Aorta (tissue), 5 donors: ENCODE data around the gene OLIG2. TPM values are rescaled to one million over a fixed set of nuclear protein-coding genes. Genes with fewer than 3 reads are reported as not detected.

ENCODE experiments used
- ATAC-seq: fragments of 200-7000 bp; cut with Tn5 transposase; one replicate; pipeline ENCODE4 v1.9.1; 2022; ENCODE audit warnings: moderate library complexity; ENCODE audit not compliant: low FRiP score
- DNase-seq, 2 donors: peaks; one replicate each; pipeline ENCODE4 v3.0.0-alpha.2; 2020
- H3K27ac ChIP-seq, 2 donors: one replicate each; pipeline ENCODE4 v1.5.1; 2013; ENCODE audit warnings: low read length in 2 of 2, mild to moderate bottlenecking in 2 of 2, moderate library complexity in 2 of 2, control low read depth in 1 of 2, inconsistent platforms in 1 of 2, low read depth in 1 of 2
- H3K27me3 ChIP-seq, 2 donors: one replicate each; pipeline ENCODE4 v1.6.1; 2013; ENCODE audit warnings: control low read depth in 1 of 2, low read length in 1 of 2, mild to moderate bottlenecking in 1 of 2, moderate library complexity in 1 of 2; ENCODE audit not compliant: insufficient read depth in 2 of 2, control insufficient read depth in 1 of 2
- H3K36me3 ChIP-seq, 2 donors: one replicate each; pipeline ENCODE4 v1.6.1; 2013; ENCODE audit warnings: control low read depth in 1 of 2, low read length in 1 of 2, mild to moderate bottlenecking in 1 of 2; ENCODE audit not compliant: insufficient read depth in 2 of 2, control insufficient read depth in 1 of 2
- H3K4me1 ChIP-seq, 2 donors: one replicate each; pipeline ENCODE4 v1.6.1; 2013; ENCODE audit warnings: low read length in 2 of 2, control low read depth in 1 of 2, mild to moderate bottlenecking in 1 of 2, moderate library complexity in 1 of 2; ENCODE audit not compliant: insufficient read depth in 2 of 2, control insufficient read depth in 1 of 2
- H3K4me3 ChIP-seq, 2 donors: one replicate each; pipeline ENCODE4 v1.5.1; 2013; ENCODE audit warnings: low read length in 2 of 2, control low read depth in 1 of 2, mild to moderate bottlenecking in 1 of 2
- H3K9me3 ChIP-seq: one replicate; pipeline ENCODE4 v1.6.1; 2013; ENCODE audit warnings: mild to moderate bottlenecking, low read length; ENCODE audit not compliant: control insufficient read depth
- WGBS, 2 donors: extraction: QIAGEN DNeasy Blood & Tissue Kit; methylation state at CpG; one replicate each; pipeline ENCODE4 v1.1.7; 2013; 5-methylcytosine and 5-hydroxymethylcytosine counted together
- intact Hi-C, 2 donors: fragments of 100-400 bp; cut with DNase I; formaldehyde crosslinking; loops; one replicate each; pipeline versions ENCODE4 v1.14.2 to v1.15.0; 2022
- polyA plus RNA-seq, 2 donors: library from polyadenylated mRNA; stranded (reverse); fragments of 200-250 nt; gene quantifications; one replicate each; pipeline ENCODE4 v1.2.3, GENCODE V29; 2013
- total RNA-seq, 2 donors: library from RNA; stranded (reverse); fragmentation: NEBNext Ultra II Directional; extraction: Animal tissue kit (Norgen Biotek cat#: 25700); gene quantifications; one replicate each; pipeline ENCODE4 v1.2.1, GENCODE V29; 2021
- donor health status: healthy with polysubstance abuse.
- donor health status: Bipolar disorder and iron deficiency.
- donor health status: DM: no; HTN: no; CAD: no.
- donor health status: DM: no; HTN: no; CAD: no.
- donor health status: DM: yes; HTN: yes; CAD: no.

OLIG2 gene
- total and polyA plus RNA-seq, 4 donors, result not detected

DNA sequence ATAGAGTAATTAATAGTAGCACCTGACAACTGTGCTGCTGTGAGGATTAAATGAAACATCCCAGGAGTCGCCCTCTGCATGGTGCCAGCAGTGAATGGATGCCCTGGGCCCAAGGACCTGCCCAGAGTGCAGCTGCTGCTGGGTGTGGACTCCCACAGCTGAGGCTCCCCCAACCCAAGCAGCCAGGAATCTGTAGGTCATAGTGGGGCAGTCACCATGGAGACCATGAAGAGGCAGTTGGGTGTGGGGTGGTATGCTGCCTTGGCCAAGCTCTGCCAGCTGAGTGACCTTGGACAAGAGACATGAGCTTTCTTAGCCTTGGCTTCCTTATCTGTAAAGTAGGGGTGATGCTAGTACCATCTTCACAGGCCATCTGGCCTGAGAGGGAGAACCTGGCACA is 9.4 kb downstream of the OLIG2 start:
- no peak overlapping the region for H3K4me3 ChIP-seq
- intact Hi-C loops, result no loop called here
- H3K27me3 ChIP-seq, result peaks cover 0 to 1% of the 10 kb centered on the region in 2 donors
- no peaks in the 10 kb centered on the region for H3K36me3 ChIP-seq
- no peaks in the 10 kb centered on the region for H3K4me1 ChIP-seq
- no peak overlapping the region for H3K27ac ChIP-seq
- WGBS, 2 donors, result 77 to 88% methylated on average over 1 of the region's 1 CpG
- DNase-seq (no peak), ATAC-seq (no peak)
- H3K9me3 ChIP-seq, result no peaks in the 10 kb centered on the region

DNA sequence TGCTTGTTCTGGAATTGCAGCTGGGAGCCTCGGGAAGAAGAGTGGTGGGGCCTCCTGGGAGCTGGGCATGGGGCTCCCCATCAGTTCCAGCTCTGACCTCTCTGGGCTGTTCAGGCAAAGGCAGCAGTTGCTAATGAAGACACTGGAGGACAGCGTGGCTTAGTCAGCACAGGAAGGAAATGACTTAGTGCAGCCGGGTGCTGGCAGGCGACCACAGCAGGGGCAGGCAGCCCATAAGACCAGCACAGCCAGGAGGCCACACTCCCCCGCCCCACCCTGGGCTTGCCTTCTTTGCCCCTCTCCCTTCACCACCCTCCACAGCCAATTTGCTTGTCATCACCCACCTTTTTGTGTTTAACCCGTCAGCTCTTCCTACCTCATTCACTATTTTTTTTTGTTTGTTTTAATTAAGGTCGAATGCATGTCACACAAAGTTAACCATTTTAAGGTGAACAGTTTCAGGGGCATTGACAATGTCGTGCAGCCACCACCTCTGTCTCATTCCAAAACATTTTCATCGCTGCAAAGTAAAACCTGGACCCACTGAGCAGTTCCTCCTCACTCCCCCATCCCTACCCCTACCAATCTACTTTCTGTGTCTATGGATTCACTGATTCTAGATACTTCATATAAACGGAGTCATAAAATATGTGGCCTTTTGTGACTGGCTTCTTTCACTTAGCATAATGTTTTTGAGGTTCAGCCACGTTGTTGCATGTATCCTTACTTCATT is 10.9 kb downstream of the OLIG2 start:
- DNase-seq (peak in 1 of 2 donors; percentile 66), ATAC-seq (peak; percentile 36)
- peaks cover 0 to 1% of the 10 kb centered on the region in 2 donors for H3K27me3 ChIP-seq

DNA sequence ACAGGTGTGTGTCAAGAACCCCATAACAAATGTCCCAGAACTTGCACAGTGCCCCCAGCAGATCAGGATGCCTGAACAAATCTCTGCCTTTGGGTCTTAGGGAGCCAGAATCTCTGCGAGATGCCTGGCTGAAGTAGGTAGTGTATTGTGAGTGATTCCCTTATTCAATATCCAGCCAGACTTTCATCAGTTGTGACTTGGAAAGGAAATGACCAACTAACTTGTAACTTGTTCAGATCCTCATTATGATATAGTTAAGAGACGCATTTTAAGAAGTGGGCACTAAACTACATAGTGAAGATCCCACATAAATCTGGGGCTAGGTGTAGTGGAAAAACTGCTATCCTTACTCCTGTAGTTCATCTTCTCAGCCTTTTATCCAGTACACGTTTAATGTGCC is 11.8 kb downstream of the OLIG2 start:
- Histone ChIP-seq H3K27me3 (peaks cover 0 to 1% of the 10 kb centered on the region in 2 donors), H3K27ac (no peak overlapping the region), H3K4me3 (no peak overlapping the region), H3K9me3 (peaks cover 2% of the 10 kb centered on the region), H3K4me1 (no peaks in the 10 kb centered on the region), H3K36me3 (no peaks in the 10 kb centered on the region)
- intact Hi-C loops, result no loop called here
- ATAC-seq (no peak), DNase-seq (no peak)
- WGBS, 2 donors, result 79 to 82% methylated on average over 3 of the region's 3 CpGs

More for the DNA sequence above, 10.9 kb downstream of the OLIG2 start:
- Histone ChIP-seq H3K36me3 (no peaks in the 10 kb centered on the region), H3K9me3 (peaks cover 2% of the 10 kb centered on the region), H3K4me1 (no peaks in the 10 kb centered on the region), H3K4me3 (no peak overlapping the region), H3K27ac (no peak overlapping the region)
- 35 to 40% methylated on average over 10 to 11 of the region's 11 CpGs for WGBS, 2 donors
- intact Hi-C loops, result no loop called here

DNA sequence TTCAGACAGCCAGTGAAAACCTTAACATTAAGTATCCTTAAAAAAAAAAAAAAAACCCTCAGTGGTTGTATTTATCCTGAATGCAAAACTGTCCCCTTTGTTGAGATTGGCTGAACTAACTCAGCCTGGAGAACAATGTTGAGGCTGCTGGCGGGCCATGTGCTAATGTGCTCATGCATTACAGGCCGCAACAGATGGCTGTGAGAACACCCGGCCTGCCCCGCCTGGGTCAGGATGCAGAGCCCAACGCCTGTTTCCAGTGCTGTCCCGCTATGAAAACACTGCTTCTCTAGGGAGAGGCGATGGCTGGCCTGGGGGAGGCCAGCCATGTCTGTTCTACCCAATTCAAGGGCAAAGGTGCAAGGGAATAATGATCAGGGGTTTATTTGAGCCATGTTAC is 13.8 kb downstream of the OLIG2 start:
- H3K36me3 ChIP-seq, result no peaks in the 10 kb centered on the region
- DNase-seq, result no peak
- H3K4me3 ChIP-seq, result no peak overlapping the region
- 60 to 78% methylated on average over 7 of the region's 7 CpGs for WGBS, 2 donors
- intact Hi-C loops, result no loop called here
- H3K27ac ChIP-seq, result no peak overlapping the region
- peaks cover 0 to 1% of the 10 kb centered on the region in 2 donors for H3K27me3 ChIP-seq
- H3K4me1 ChIP-seq, result no peaks in the 10 kb centered on the region
- peaks cover 3% of the 10 kb centered on the region for H3K9me3 ChIP-seq
- ATAC-seq, result no peak

DNA sequence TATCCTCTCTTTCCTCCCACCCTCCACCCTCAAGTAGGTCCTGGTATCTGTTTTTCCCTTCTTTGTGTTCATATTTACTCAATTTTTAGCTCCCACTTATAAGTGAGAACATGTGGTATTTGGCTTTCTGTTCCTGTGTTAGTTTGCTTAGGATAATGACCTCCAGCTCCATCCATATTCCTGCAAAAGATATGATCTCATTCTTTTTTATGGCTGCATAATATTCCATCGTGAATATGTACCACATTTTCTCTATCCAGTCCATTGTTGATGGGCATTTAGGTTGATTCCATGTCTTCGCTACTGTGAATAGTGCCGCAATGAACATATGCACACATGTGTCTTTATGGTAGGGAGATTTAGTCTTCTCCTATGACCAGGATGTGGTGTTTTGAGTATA is 14.5 kb downstream of the OLIG2 start:
- 95 to 98% methylated on average over 3 of the region's 3 CpGs for WGBS, 2 donors
- no peak for ATAC-seq
- intact Hi-C loops, result no loop called here

DNA sequence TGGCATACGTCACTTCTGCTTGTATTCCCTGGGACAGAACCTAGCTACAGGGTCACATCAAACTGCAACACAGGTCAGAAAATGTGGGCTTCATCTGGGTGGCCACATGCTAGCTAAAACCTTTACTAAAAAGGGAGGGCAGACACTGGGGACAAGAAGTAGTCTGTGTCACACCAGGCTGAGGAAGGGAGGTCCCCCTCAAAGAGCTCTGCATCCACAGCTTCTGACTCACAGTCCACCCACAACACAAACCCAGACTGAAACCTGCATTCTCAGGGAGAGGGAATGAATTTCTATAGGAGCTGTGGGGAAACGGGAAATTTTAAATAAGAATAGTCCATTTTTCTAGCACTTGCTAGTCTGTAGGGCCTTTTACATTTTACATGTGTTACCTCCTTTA is 16.2 kb downstream of the OLIG2 start:
- WGBS, 2 donors, result 41 to 64% methylated on average over 2 of the region's 2 CpGs
- no peaks in the 10 kb centered on the region for H3K27me3 ChIP-seq
- peak in 1 of 2 donors; percentile 10 for DNase-seq
- no peaks in the 10 kb centered on the region for H3K36me3 ChIP-seq
- H3K9me3 ChIP-seq, result peaks cover 3% of the 10 kb centered on the region
- intact Hi-C loops, result no loop called here
- ATAC-seq, result no peak
- H3K27ac ChIP-seq, result no peak overlapping the region
- no peaks in the 10 kb centered on the region for H3K4me1 ChIP-seq
- no peak overlapping the region for H3K4me3 ChIP-seq

More for the DNA sequence above, 14.5 kb downstream of the OLIG2 start:
- no peak overlapping the region for H3K4me3 ChIP-seq
- no peak for DNase-seq
- no peaks in the 10 kb centered on the region for H3K36me3 ChIP-seq
- peaks cover 0 to 1% of the 10 kb centered on the region in 2 donors for H3K27me3 ChIP-seq
- no peak overlapping the region for H3K27ac ChIP-seq
- no peaks in the 10 kb centered on the region for H3K4me1 ChIP-seq
- peaks cover 3% of the 10 kb centered on the region for H3K9me3 ChIP-seq

DNA sequence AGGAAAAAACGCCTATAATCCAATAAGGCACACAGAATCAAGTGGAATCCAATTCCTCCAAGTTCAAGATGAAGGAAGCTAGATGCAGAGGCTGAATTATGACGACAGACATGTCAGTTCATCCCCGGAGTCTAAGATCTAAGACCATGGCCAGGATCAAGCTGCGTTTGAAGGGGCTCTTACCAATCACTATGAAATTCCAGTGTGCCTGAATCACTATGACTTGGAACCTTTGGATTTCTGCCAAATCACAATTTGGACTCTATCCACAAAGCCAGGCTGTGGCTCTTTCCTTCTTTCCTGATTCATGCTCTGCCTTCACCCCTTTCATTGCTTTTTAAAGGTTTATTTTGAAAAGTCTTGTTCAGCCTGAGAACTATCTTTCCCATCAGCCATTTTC is 17.1 kb downstream of the OLIG2 start:
- Histone ChIP-seq H3K27me3 (no peaks in the 10 kb centered on the region), H3K4me1 (no peaks in the 10 kb centered on the region), H3K4me3 (no peak overlapping the region), H3K9me3 (peaks cover 3% of the 10 kb centered on the region), H3K36me3 (no peaks in the 10 kb centered on the region), H3K27ac (no peak overlapping the region)
- 16 to 22% methylated on average over 4 of the region's 4 CpGs for WGBS, 2 donors
- DNase-seq (no peak), ATAC-seq (no peak)
- intact Hi-C loops, result no loop called here

DNA sequence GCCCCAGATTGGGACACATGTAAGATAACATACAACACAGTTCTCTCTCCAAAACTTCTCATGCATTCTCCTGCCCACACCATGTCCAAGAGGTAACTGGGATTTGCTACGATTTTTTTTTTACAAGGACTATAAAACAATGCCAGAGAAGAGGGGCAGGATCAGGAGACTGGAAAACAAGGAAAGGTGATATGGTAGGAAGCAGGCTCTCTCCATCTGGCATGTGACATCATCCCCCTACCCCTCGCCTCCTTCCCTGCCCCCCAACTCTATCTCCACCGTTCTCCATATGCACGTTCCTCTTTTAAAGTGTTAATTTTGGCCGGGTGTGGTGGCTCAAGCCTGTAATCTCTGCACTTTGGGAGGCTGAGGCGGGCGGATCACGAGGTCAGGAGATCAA is 20.7 kb downstream of the OLIG2 start:
- Histone ChIP-seq H3K27me3 (no peaks in the 10 kb centered on the region), H3K4me3 (no peak overlapping the region), H3K9me3 (peaks cover 2% of the 10 kb centered on the region), H3K27ac (no peak overlapping the region), H3K36me3 (no peaks in the 10 kb centered on the region), H3K4me1 (no peaks in the 10 kb centered on the region)
- DNase-seq, result no peak
- no peak for ATAC-seq
- intact Hi-C loops, result no loop called here
- 66 to 73% methylated on average over 8 of the region's 8 CpGs for WGBS, 2 donors

DNA sequence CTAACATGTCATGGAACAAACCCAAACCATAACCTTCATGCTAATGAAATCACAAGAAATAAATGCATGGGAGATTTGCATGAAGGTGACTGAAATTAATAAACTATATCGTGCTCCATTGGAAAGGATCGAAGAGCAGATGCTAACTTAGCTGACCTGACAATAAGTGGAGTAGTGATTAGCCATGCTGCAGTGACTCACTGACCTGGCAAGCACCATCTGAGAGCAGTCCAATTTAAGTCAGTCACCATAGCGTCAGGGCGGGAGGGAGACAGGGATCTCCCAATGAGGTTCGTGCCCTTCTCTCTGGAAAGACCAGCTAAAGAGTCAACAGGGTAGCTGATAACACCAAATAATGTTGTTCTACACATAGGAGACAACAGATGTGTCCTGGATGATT is 21.5 kb downstream of the OLIG2 start:
- Histone ChIP-seq H3K27ac (no peak overlapping the region), H3K27me3 (no peaks in the 10 kb centered on the region), H3K4me3 (no peak overlapping the region), H3K9me3 (peaks cover 1% of the 10 kb centered on the region), H3K4me1 (no peaks in the 10 kb centered on the region), H3K36me3 (no peaks in the 10 kb centered on the region)
- 58 to 68% methylated on average over 5 of the region's 5 CpGs for WGBS, 2 donors
- DNase-seq (no peak), ATAC-seq (no peak)
- intact Hi-C loops, result no loop called here
